H1 (cell line): ENCODE measurements around the gene MSI2. TPM values are rescaled to one million over a fixed set of nuclear protein-coding genes. Genes with fewer than 3 reads are reported as not detected.

Source experiments
- CTCF ChIA-PET: fragments of 300-600 bp; sonication (Branson Sonifier 250); formaldehyde crosslinking; loops from one replicate; lab custom pipeline; 2021; ENCODE audit not compliant: partially characterized antibody; lab: Charles Lee
- POLR2A ChIA-PET: fragments of 300-600 bp; sonication (Branson Sonifier 250); formaldehyde crosslinking; loops from one replicate; lab custom pipeline; 2021; ENCODE audit warnings: inconsistent platforms; ENCODE audit not compliant: partially characterized antibody; lab: Charles Lee
- DNase-seq, 2 experiments: peaks; one replicate each; pipeline versions ENCODE4 v3.0.0 to v3.0.0-alpha.2; 2010 to 2022; ENCODE audit warnings: low spot score in 2 of 2, low read depth in 1 of 2, mixed read lengths in 1 of 2
- FAIRE-seq: peaks from 2 replicates; lab custom pipeline; 2011; peaks lifted over from hg19 to GRCh38; lab: Jason Lieb, UNC
- H2AFZ ChIP-seq: 2 replicates; pipeline ENCODE4 v1.8.1; 2012; ENCODE audit warnings: low read length, inconsistent platforms
- H2AK5ac ChIP-seq: 2 replicates; pipeline ENCODE4 v1.6.1; 2013; ENCODE audit warnings: low read depth, low read length
- H2BK120ac ChIP-seq: replicated peaks from 2 replicates; pipeline ENCODE3; 2013; ENCODE audit warnings: low read depth, low read length, inconsistent platforms
- H2BK12ac ChIP-seq: 2 replicates; pipeline ENCODE4 v1.6.1; 2013; ENCODE audit warnings: low read depth, low read length
- H2BK15ac ChIP-seq: 2 replicates; pipeline ENCODE4 v1.6.1; 2013; ENCODE audit warnings: low read length
- H2BK20ac ChIP-seq: 2 replicates; pipeline ENCODE4 v1.6.1; 2013; ENCODE audit warnings: low read length
- H2BK5ac ChIP-seq: 2 replicates; pipeline ENCODE4 v1.6.1; 2013; ENCODE audit warnings: low read depth, low read length
- H3K14ac ChIP-seq: 2 replicates; pipeline ENCODE4 v1.6.1; 2013; ENCODE audit warnings: inconsistent platforms; ENCODE audit not compliant: insufficient read length
- H3K18ac ChIP-seq: 2 replicates; pipeline ENCODE4 v1.6.1; 2013; ENCODE audit warnings: low read length; ENCODE audit errors: extremely low read depth
- H3K23ac ChIP-seq: 2 replicates; pipeline ENCODE4 v1.6.1; 2013; ENCODE audit warnings: inconsistent platforms; ENCODE audit not compliant: insufficient read length
- H3K23me2 ChIP-seq: 2 replicates; pipeline ENCODE4 v1.6.1; 2013; ENCODE audit warnings: low read depth, low read length
- H3K27ac ChIP-seq: 2 replicates; pipeline ENCODE4 v1.6.1; 2011; ENCODE audit warnings: low read depth, low read length, inconsistent platforms
- H3K27me3 ChIP-seq, 4 experiments: replicated peaks in 1 of 4; 1 replicate in 1 of 4; 2 replicates in 3 of 4; pipeline versions ENCODE4 v1.6.1 to v1.8.1; 2011 to 2013; ENCODE audit warnings: low read length in 3 of 4, mild to moderate bottlenecking in 3 of 4, inconsistent platforms in 2 of 4, mixed read lengths in 2 of 4, moderate library complexity in 1 of 4; ENCODE audit not compliant: control insufficient read depth in 3 of 4, insufficient read depth in 3 of 4; ENCODE audit errors: extremely low read depth in 1 of 4
- H3K36me3 ChIP-seq, 4 experiments: 2 replicates each; pipeline versions ENCODE4 v1.6.1 to v1.8.1; 2011 to 2013; ENCODE audit warnings: mild to moderate bottlenecking in 4 of 4, low read length in 3 of 4, moderate library complexity in 2 of 4, control low read depth in 1 of 4, inconsistent platforms in 1 of 4; ENCODE audit not compliant: insufficient read depth in 4 of 4, control insufficient read depth in 2 of 4
- H3K4ac ChIP-seq: replicated peaks from 2 replicates; pipeline ENCODE3; 2013; ENCODE audit warnings: low read length, low read depth, mixed read lengths, inconsistent platforms; ENCODE audit not compliant: insufficient read length
- H3K4me1 ChIP-seq, 4 experiments: replicated peaks in 1 of 4; 1 replicate in 1 of 4; 2 replicates in 3 of 4; pipeline versions ENCODE4 v1.6.1 to v1.8.1; 2011 to 2013; ENCODE audit warnings: low read length in 3 of 4, inconsistent platforms in 2 of 4, mixed read lengths in 1 of 4; ENCODE audit not compliant: insufficient read depth in 4 of 4, control insufficient read depth in 3 of 4
- H3K4me2 ChIP-seq, 2 experiments: 2 replicates each; pipeline versions ENCODE4 v1.6.1 to v1.8.1; 2011 to 2013; ENCODE audit warnings: low read depth in 2 of 2, low read length in 2 of 2, control low read depth in 1 of 2, inconsistent platforms in 1 of 2, mild to moderate bottlenecking in 1 of 2; ENCODE audit not compliant: insufficient read depth in 1 of 2
- H3K4me3 ChIP-seq, 4 experiments: fragments of 200-600, 300-600 bp in 1 of 4; sonication (generic), shearing (Covaris generic), sonication (Bioruptor Twin) in 1 of 4; 2 replicates each; pipeline versions ENCODE4 v1.5.1 to v1.8.1; 2011 to 2016; ENCODE audit warnings: low read length in 4 of 4, low read depth in 3 of 4, control low read depth in 2 of 4, inconsistent platforms in 2 of 4, mild to moderate bottlenecking in 2 of 4, mixed read lengths in 1 of 4, moderate library complexity in 1 of 4; ENCODE audit not compliant: insufficient read depth in 2 of 4; ENCODE audit errors: extremely low read depth in 1 of 4
- H3K56ac ChIP-seq: replicated peaks from 2 replicates; pipeline ENCODE3; 2013; ENCODE audit warnings: low read depth, mild to moderate bottlenecking, mixed read lengths, low read length, inconsistent platforms; ENCODE audit not compliant: insufficient read length
- H3K79me1 ChIP-seq: 2 replicates; pipeline ENCODE4 v1.6.1; 2013; ENCODE audit warnings: low read depth, low read length, control low read depth
- H3K79me2 ChIP-seq, 2 experiments: 2 replicates each; pipeline versions ENCODE4 v1.6.1 to v1.8.1; 2012 to 2013; ENCODE audit warnings: low read length in 2 of 2, mild to moderate bottlenecking in 2 of 2, inconsistent platforms in 1 of 2; ENCODE audit not compliant: insufficient read depth in 2 of 2, control insufficient read depth in 1 of 2
- H3K9ac ChIP-seq, 4 experiments: replicated peaks in 1 of 4; 1 replicate in 1 of 4; 2 replicates in 3 of 4; pipeline versions ENCODE4 v1.6.1 to v1.8.1; 2011 to 2013; ENCODE audit warnings: low read depth in 3 of 4, low read length in 3 of 4, control low read depth in 2 of 4, mild to moderate bottlenecking in 2 of 4, moderate library complexity in 2 of 4, inconsistent platforms in 1 of 4; ENCODE audit errors: extremely low read depth in 1 of 4
- H3K9me3 ChIP-seq, 2 experiments: 2 replicates each; pipeline versions ENCODE4 v1.6.1 to v1.8.1; 2012 to 2013; ENCODE audit warnings: mild to moderate bottlenecking in 2 of 2, moderate library complexity in 2 of 2, control low read depth in 1 of 2, inconsistent platforms in 1 of 2, low read depth in 1 of 2, low read length in 1 of 2, mixed read lengths in 1 of 2; ENCODE audit not compliant: insufficient read depth in 2 of 2
- H4K20me1 ChIP-seq, 2 experiments: replicated peaks in 1 of 2; 2 replicates each; pipeline versions ENCODE3 to v1.8.1; 2011 to 2013; ENCODE audit warnings: inconsistent platforms in 2 of 2, low read length in 2 of 2, mild to moderate bottlenecking in 1 of 2; ENCODE audit not compliant: insufficient read depth in 2 of 2, control insufficient read depth in 1 of 2
- H4K5ac ChIP-seq: 2 replicates; pipeline ENCODE4 v1.6.1; 2013; ENCODE audit warnings: low read length, low read depth, mixed read lengths, inconsistent platforms; ENCODE audit not compliant: insufficient read length
- H4K8ac ChIP-seq: 2 replicates; pipeline ENCODE4 v1.8.0; 2013; ENCODE audit warnings: mild to moderate bottlenecking, moderate library complexity, low read length, inconsistent platforms; ENCODE audit not compliant: insufficient read depth; ENCODE audit errors: extremely low read depth
- H4K91ac ChIP-seq: replicated peaks from 2 replicates; pipeline ENCODE3; 2013; ENCODE audit warnings: low read length, mixed read lengths, inconsistent platforms; ENCODE audit not compliant: insufficient read length
- ASH2L ChIP-seq: fragments of 200-600, 300-600 bp; sonication (generic); IDR thresholded peaks from one replicate; pipeline ENCODE4 v1.7.1; 2017; ENCODE audit warnings: low read length
- BACH1 ChIP-seq: IDR thresholded peaks from 2 replicates; pipeline ENCODE4 v1.6.1; 2012; ENCODE audit warnings: low read length, improper control_type of control experiment
- BRCA1 ChIP-seq: IDR thresholded peaks from 2 replicates; pipeline ENCODE4 v1.6.1; 2012; ENCODE audit warnings: low read depth, low read length, improper control_type of control experiment
- CREB1 ChIP-seq: IDR thresholded peaks from 2 replicates; pipeline ENCODE4 v1.6.1; 2012; ENCODE audit warnings: inconsistent platforms
- EP300 ChIP-seq, 2 experiments: IDR thresholded peaks; 1 replicate in 1 of 2; 2 replicates in 1 of 2; pipeline ENCODE4 v1.6.1; 2011 to 2012; ENCODE audit warnings: low read depth in 2 of 2, low read length in 2 of 2, mild to moderate bottlenecking in 2 of 2, borderline replicate concordance in 1 of 2, inconsistent platforms in 1 of 2, moderate library complexity in 1 of 2
- FOSL1 ChIP-seq: IDR thresholded peaks from 2 replicates; pipeline ENCODE4 v1.6.1; 2011; ENCODE audit warnings: mild to moderate bottlenecking, low read depth, low read length, moderate library complexity; ENCODE audit not compliant: insufficient read depth
- JUND ChIP-seq: IDR thresholded peaks from 2 replicates; pipeline ENCODE4 v1.6.1; 2011; ENCODE audit warnings: mild to moderate bottlenecking, improper control_type of control experiment, low read length
- KDM5A ChIP-seq: fragments of 200-600 bp; IDR thresholded peaks from 2 replicates; pipeline ENCODE4 v1.7.1; 2012; ENCODE audit warnings: mild to moderate bottlenecking, low read length, inconsistent platforms, mixed read lengths
- NRF1 ChIP-seq: IDR thresholded peaks from 2 replicates; pipeline ENCODE4 v1.6.1; 2011; ENCODE audit warnings: mild to moderate bottlenecking, low read depth, low read length, improper control_type of control experiment
- POLR2A ChIP-seq, 2 experiments: IDR thresholded peaks; 1 replicate in 1 of 2; 2 replicates in 1 of 2; pipeline ENCODE4 v1.6.1; 2011; ENCODE audit warnings: low read depth in 2 of 2, low read length in 2 of 2, mild to moderate bottlenecking in 2 of 2; ENCODE audit errors: control extremely low read depth in 1 of 2
- SIN3A ChIP-seq, 2 experiments: IDR thresholded peaks in 1 of 2; conservative IDR thresholded peaks in 1 of 2; 2 replicates each; pipeline ENCODE4 v1.6.1; 2011 to 2012; ENCODE audit warnings: low read length in 2 of 2, improper control_type of control experiment in 1 of 2, low read depth in 1 of 2, mild to moderate bottlenecking in 1 of 2
- ZNF274 ChIP-seq: IDR thresholded peaks from 2 replicates; pipeline ENCODE4 v1.7.0; 2012; ENCODE audit warnings: low read length, borderline replicate concordance; ENCODE audit errors: extremely low read depth
- WGBS, 2 experiments: shearing (Covaris generic) in 1 of 2; methylation state at CpG; one replicate each; pipeline versions ENCODE4 v1.1.6 to v1.1.7; 2013 to 2015; ENCODE audit warnings: low lambda C conversion rate in 2 of 2, mixed read lengths in 2 of 2, inconsistent platforms in 1 of 2, low coverage in 1 of 2, missing lambda C conversion rate in 1 of 2; ENCODE audit not compliant: insufficient replicate concordance in 2 of 2, insufficient coverage in 1 of 2, insufficient read length in 1 of 2; ENCODE audit errors: extremely low coverage in 1 of 2, missing lambda C conversion rate in 1 of 2; 5-methylcytosine and 5-hydroxymethylcytosine counted together
- polyA plus RNA-seq, 7 experiments: library from polyadenylated mRNA; depleted of rRNA in 3 of 7; stranded (reverse) in 5 of 7; unstranded in 2 of 7; fragments of >200 nt in 5 of 7; fragments of 200-250 nt in 2 of 7; gene quantifications; 1 replicate in 5 of 7; 2 replicates in 1 of 7; 4 replicates in 1 of 7; pipeline versions ENCODE4 v1.2.1 to v1.2.3, GENCODE V29; 2011 to 2013; ENCODE audit warnings: missing spikeins in 2 of 7, mixed read lengths in 2 of 7
- total RNA-seq: library from RNA; stranded (reverse); fragmentation: NEBNext Ultra II Directional; extraction: Animal tissue kit (Norgen Biotek cat#: 25700); gene quantifications from 2 replicates; pipeline ENCODE4 v1.2.1, GENCODE V29; 2021

Gene MSI2
- total and polyA plus RNA-seq, 2 of the 8 experiments (the other 6 are each of a cell fraction or from before 2014, with no cell fraction given): 36.7 to 80.6 TPM

GRCh38 chr17:57448759-57449283, 192.5 kb downstream of the MSI2 start:
- no peak overlapping the region for H3K56ac ChIP-seq
- H3K4ac ChIP-seq: no peak overlapping the region
- H3K27ac ChIP-seq: no peak overlapping the region
- H3K4me1 ChIP-seq: peaks cover 4 to 7% (median 5%) of the 10 kb centered on the region in 4 experiments; a peak in 6 of 7 replicates
- no peak overlapping the region for H2BK120ac ChIP-seq
- H2BK12ac ChIP-seq: peak overlapping the region; percentile 71; the same call in 1 of the 2 replicates
- ChIA-PET CTCF (interaction anchor here (0.7 to 2.2 kb wide), 3 partner anchors 9 to 204 kb away, joined by 3 to 8 read pairs (median 4); no protein-coding TSS in a partner anchor), POLR2A (no interaction called here)
- H4K5ac ChIP-seq: no peak overlapping the region
- H3K79me2 ChIP-seq: peaks cover 0 to 10% of the 10 kb centered on the region in 2 experiments; a peak in 1 of 4 replicates
- no peak overlapping the region for H3K9ac ChIP-seq
- H3K14ac ChIP-seq: no peak overlapping the region
- no peak overlapping the region for H3K18ac ChIP-seq
- no peaks in the 10 kb centered on the region for H3K23me2 ChIP-seq
- DNase-seq: no peak
- H3K27me3 ChIP-seq: no peaks in the 10 kb centered on the region
- peak overlapping the region; percentile 57; the same call in 1 of the 2 replicates for H2BK5ac ChIP-seq
- H4K8ac ChIP-seq: no peak overlapping the region
- H2BK15ac ChIP-seq: no peak overlapping the region
- H3K79me1 ChIP-seq: no peaks in the 10 kb centered on the region; the same call in 1 of the 2 replicates
- no peak overlapping the region for H4K91ac ChIP-seq
- no peak for FAIRE-seq
- peaks cover 0 to 9% of the 10 kb centered on the region in 2 experiments for H4K20me1 ChIP-seq
- no peak for TF ChIP-seq JUND
- TF ChIP-seq KDM5A: no peak
- TF ChIP-seq POLR2A (IDR thresholded peaks at IDR 0.05; ENCODE audit: control extremely low read depth in 1 of 2, low read depth in 2 of 2, low read length in 2 of 2): no peak
- no peak for TF ChIP-seq BRCA1
- TF ChIP-seq ASH2L: no peak
- TF ChIP-seq NRF1: no peak
- TF ChIP-seq BACH1: no peak
- no peak for TF ChIP-seq FOSL1
- no peak for TF ChIP-seq SIN3A (conservative IDR thresholded peaks at IDR 0.05 in 1 of 2, IDR thresholded peaks at IDR 0.05 in 1 of 2; ENCODE audit: low read depth in 1 of 2, low read length in 2 of 2)
- no peak for TF ChIP-seq EP300 (IDR thresholded peaks at IDR 0.05; ENCODE audit: borderline replicate concordance in 1 of 2, low read depth in 2 of 2, low read length in 2 of 2)
- no peak for TF ChIP-seq CREB1
- no peak for TF ChIP-seq ZNF274
- TF ChIP-seq, all 59 proteins: peak for 0
- Histone ChIP-seq H3K23ac (no peak overlapping the region), H2AK5ac (no peak overlapping the region), H3K9me3 (no peaks in the 10 kb centered on the region), H2BK20ac (no peak overlapping the region), H3K36me3 (0 out of 8 replicates have a peak, but pooled peaks cover 0 to 2% (median 0%) of the 10 kb centered on the region in 4 experiments), H3K4me3 (no peak overlapping the region), H3K4me2 (no peak overlapping the region), H2AFZ (no peak overlapping the region)
- WGBS, 2 experiments: 91% methylated on average over 7 of the region's 7 CpGs; no CpG with 5 or more reads in 1 of the 2 experiments
